Measurements from ENCODE around the gene PACS2. TPM values are rescaled to one million over a fixed set of nuclear protein-coding genes. Genes with fewer than 3 reads are reported as not detected.

Gene PACS2
- 64.0 TPM for total RNA-seq
- long read RNA-seq, transcript PACS2-201 (24 exons, 3,708 nt): major isoform, 110 of 229 reads
- long read RNA-seq, partial matches to known transcripts: 37 of 229 reads
- long read RNA-seq, other reads (novel, unspliced or antisense): 79 of 229 reads

GRCh38 chr14:105314287-105315200, at the start of gene PACS2:
PACS2 (plus strand) TSS chr14:105314748; CDS start chr14:105314919, 171 bp downstream.
- Histone ChIP-seq H3K9me3 (replicated peaks) (no peaks in the 10 kb centered on the region), H3K4me1 (peaks cover 48% of the 10 kb centered on the region), H3K27ac (replicated peaks) (peak within 1 kb of the TSS; percentile 94), H3K36me3 (no peaks in the 10 kb centered on the region), H3K4me3 (peak within 1 kb of the TSS; percentile 83), H3K27me3 (ENCODE audit: low read depth) (no peaks in the 10 kb centered on the region)
- intact Hi-C loops (cut with micrococcal nuclease): no loop called here
- TF ChIP-seq, protein P1, sequence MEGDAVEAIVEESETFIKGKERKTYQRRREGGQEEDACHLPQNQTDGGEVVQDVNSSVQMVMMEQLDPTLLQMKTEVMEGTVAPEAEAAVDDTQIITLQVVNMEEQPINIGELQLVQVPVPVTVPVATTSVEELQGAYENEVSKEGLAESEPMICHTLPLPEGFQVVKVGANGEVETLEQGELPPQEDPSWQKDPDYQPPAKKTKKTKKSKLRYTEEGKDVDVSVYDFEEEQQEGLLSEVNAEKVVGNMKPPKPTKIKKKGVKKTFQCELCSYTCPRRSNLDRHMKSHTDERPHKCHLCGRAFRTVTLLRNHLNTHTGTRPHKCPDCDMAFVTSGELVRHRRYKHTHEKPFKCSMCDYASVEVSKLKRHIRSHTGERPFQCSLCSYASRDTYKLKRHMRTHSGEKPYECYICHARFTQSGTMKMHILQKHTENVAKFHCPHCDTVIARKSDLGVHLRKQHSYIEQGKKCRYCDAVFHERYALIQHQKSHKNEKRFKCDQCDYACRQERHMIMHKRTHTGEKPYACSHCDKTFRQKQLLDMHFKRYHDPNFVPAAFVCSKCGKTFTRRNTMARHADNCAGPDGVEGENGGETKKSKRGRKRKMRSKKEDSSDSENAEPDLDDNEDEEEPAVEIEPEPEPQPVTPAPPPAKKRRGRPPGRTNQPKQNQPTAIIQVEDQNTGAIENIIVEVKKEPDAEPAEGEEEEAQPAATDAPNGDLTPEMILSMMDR (IDR thresholded peaks at IDR 0.05; ENCODE audit: borderline replicate concordance): no peak
- peak; percentile 79 for DNase-seq

DNA sequence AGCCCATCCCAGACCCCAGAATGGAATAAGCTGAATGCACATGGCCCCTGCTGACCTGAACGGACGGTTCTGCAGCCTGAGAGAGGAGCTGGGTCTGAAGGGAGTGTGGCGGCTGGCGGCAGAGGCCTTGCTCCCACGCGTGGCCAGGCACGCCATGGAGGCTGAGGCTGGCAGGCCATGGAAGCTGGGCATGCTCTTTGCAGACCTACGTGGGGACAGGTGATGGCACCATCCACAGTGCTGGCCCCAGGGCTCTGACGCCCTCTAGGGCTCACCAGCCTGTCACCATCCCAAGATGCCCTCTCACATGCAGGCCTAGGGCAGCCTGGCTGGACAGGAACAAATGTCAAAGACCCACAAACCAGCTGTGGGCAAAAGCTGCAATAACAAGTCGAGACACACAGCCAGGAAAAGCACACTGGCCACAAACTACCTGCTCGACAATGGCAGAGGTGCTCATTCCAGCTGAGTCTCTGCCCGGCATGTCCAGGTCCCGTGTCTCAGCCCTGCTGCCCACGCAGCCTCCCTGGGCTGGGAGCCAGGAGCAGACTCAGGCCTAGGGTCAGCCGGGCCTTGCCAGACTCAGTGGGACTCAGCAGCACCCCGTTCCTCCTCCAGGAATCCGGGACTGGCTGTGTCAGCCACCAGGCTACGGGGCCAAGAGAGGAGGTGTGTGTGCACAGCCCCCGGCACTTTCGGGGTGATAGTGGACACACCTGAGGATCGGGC, 46.6 kb upstream of the PACS2 start:
- TF ChIP-seq, protein P1 (IDR thresholded peaks at IDR 0.05; ENCODE audit: borderline replicate concordance): peak; percentile 26
- Histone ChIP-seq H3K27me3 (ENCODE audit: low read depth) (no peaks in the 10 kb centered on the region), H3K9me3 (replicated peaks) (no peaks in the 10 kb centered on the region), H3K27ac (replicated peaks) (no peak overlapping the region), H3K36me3 (peaks cover 21% of the 10 kb centered on the region), H3K4me1 (no peaks in the 10 kb centered on the region), H3K4me3 (no peak overlapping the region)
- DNase-seq: no peak
- intact Hi-C loops (cut with micrococcal nuclease): no loop called here

GRCh38 chr14:105268736-105269354, 45.7 kb upstream of the PACS2 start:
- intact Hi-C loops (cut with micrococcal nuclease): no loop called here
- no peak for DNase-seq
- Histone ChIP-seq H3K9me3 (replicated peaks) (no peaks in the 10 kb centered on the region), H3K27ac (replicated peaks) (no peak overlapping the region), H3K4me1 (no peaks in the 10 kb centered on the region), H3K27me3 (ENCODE audit: low read depth) (no peaks in the 10 kb centered on the region), H3K4me3 (no peak overlapping the region), H3K36me3 (peaks cover 15% of the 10 kb centered on the region)
- TF ChIP-seq, protein P1 (IDR thresholded peaks at IDR 0.05; ENCODE audit: borderline replicate concordance): no peak

DNA sequence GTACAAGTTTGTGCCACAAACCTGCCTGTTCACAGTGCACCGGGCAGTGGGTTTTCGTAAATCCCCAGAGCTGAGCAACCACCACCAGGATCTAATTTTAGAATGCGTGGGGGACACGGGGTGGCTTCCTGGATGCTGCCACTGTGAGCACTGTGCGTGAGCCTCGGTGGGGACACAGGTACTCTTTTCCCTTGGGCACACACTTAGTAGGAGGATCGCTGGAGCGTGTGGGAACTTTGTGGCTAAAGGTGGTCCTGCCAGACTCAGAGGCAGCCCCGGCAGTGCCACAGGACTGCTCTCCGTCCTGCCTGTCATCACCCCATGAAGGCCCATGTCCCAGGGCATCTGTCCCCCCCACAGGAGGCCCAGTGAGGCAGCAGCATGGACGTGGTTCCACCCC, 45.1 kb upstream of the PACS2 start:
- Histone ChIP-seq H3K27ac (replicated peaks) (no peak overlapping the region), H3K36me3 (peaks cover 15% of the 10 kb centered on the region), H3K4me3 (no peak overlapping the region), H3K9me3 (replicated peaks) (no peaks in the 10 kb centered on the region), H3K27me3 (ENCODE audit: low read depth) (no peaks in the 10 kb centered on the region), H3K4me1 (no peaks in the 10 kb centered on the region)
- intact Hi-C loops (cut with micrococcal nuclease): no loop called here
- TF ChIP-seq, protein P1 (IDR thresholded peaks at IDR 0.05; ENCODE audit: borderline replicate concordance): no peak
- no peak for DNase-seq

DNA sequence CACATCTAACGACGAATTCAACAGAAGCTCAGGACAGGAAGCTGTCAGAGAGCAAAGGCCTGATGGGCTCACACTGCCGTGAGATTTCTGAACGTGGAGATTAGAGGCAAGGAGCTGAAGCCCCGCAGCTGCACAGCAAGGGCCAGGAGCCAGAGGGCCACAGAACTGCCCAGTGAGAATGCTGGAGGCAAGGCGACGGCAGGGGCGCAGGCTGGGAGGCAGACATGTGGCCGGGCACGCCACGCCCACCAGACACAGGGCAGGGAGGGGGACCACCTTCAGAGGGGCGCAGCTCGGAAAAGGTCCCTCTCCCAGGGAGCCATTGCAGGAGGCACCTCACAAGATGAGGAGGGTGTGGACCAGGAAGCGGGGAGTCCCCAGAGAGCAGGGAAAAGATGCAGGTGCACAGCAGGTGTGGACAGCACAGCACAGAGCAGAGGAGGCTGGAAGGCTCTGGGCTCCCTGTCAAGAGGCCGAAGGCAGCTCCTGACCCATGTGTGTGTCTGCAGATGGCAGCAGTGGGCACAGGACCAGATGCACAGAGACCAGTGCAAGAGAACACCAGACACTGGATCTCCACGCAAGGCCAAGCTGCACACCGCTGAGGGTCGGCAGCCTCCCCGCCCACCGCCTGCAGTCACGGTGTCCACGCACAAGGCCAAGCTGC, 43.2 kb upstream of the PACS2 start:
- Histone ChIP-seq H3K36me3 (peaks cover 15% of the 10 kb centered on the region), H3K27me3 (ENCODE audit: low read depth) (no peaks in the 10 kb centered on the region), H3K9me3 (replicated peaks) (no peaks in the 10 kb centered on the region), H3K4me1 (peaks cover 9% of the 10 kb centered on the region), H3K4me3 (no peak overlapping the region), H3K27ac (replicated peaks) (no peak overlapping the region)
- TF ChIP-seq, protein P1 (IDR thresholded peaks at IDR 0.05; ENCODE audit: borderline replicate concordance): no peak
- intact Hi-C loops (cut with micrococcal nuclease): no loop called here
- no peak for DNase-seq
